ENCODE results near the gene STAC2.

DNA sequence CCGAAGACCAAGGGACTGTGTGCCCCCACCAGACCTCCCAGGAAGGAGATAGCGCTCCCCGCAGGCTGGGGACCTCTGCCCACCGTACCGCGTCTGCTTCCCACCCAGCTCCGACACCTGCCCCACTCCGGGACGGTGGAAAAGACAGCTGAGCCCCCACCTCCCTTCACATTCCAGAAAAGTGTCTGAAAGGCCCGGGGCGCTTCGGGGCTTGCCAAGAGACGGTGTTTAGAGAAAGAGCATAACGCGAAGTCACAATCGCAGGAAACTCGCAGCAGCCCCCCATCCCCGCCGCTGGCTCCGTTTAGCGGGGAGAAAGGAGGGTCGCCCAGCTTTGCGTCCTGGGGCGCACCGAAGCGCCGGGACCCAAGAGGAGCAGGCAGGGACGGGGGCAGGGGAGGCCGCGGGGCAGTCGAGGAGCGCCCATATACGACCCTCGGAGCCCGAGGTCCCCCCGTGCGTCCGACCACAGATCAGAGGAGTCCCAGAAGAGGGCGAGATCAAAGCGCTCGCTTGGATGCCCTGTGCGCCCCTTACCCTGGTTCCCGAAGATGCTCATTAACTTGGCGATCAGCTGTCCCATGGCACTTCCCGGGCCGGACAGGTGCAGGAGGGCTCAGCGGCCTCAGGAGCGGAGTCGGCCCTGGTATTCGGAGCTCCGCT lies 60.4 kb downstream of the STAC2 start:
- no peak for TF ChIP-seq POLR2A (IDR thresholded peaks at IDR 0.05)
- no peak for TF ChIP-seq EP300 (IDR thresholded peaks at IDR 0.05)
